Activated CD4-positive, alpha-beta T cell treated with anti-CD3 and anti-CD28 coated beads, Interleukin-2, amount 50 U/mL, for 24 hours (primary cell): ENCODE data around the gene CCHCR1.
A peak's percentile ranks its signal among the peaks of the same experiment; 100 is the strongest.

Experiments
- DNase-seq, 2 donors: peaks; one replicate each; pipeline ENCODE4 v3.0.0-alpha.2; 2020; ENCODE audit warnings: low read depth in 1 of 2, low spot score in 1 of 2

CCHCR1 gene

GRCh38 chr6:31162463-31163165 is 5.0 kb upstream of the CCHCR1 start:
- DNase-seq = no peak

DNA sequence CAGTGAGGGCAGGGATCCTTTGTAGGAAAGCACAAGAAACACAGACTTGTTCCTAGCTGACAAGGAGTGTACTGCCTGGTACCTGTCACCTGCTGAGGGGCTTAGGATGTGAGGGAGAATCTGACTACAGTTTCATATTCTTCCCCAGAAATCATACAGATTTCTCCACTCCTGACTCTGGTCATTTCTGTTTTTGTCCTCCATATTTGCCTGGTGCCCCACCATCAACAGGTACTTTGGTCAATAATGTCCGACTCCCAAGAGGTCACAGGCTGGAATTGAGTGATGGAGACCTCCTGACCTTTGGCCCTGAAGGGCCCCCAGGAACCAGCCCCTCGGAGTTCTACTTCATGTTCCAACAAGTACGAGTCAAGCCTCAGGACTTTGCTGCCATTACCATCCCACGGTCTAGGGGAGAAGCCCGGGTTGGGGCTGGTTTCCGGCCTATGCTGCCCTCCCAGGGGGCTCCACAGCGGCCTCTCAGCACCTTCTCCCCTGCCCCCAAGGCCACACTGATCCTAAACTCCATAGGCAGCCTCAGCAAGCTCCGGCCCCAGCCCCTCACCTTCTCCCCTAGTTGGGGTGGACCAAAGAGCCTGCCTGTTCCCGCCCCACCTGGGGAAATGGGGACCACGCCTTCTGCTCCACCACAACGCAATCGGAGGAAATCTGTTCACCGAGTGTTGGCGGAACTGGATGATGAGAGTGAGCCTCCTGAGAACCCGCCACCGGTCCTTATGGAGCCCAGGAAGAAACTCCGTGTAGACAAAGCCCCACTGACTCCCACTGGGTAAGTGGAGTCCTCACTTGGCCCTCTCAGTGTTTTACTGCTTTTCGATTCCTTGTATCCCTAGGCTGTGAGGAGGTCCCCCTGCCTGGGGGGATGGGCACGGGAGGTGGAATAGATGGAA is 3.9 kb upstream of the CCHCR1 start:
- no peak for DNase-seq

- peak in 1 of 2 donors; percentile 6 for DNase-seq
Observed at GRCh38 chr6:31158863-31159855, 1.6 kb upstream of the CCHCR1 start.

DNA sequence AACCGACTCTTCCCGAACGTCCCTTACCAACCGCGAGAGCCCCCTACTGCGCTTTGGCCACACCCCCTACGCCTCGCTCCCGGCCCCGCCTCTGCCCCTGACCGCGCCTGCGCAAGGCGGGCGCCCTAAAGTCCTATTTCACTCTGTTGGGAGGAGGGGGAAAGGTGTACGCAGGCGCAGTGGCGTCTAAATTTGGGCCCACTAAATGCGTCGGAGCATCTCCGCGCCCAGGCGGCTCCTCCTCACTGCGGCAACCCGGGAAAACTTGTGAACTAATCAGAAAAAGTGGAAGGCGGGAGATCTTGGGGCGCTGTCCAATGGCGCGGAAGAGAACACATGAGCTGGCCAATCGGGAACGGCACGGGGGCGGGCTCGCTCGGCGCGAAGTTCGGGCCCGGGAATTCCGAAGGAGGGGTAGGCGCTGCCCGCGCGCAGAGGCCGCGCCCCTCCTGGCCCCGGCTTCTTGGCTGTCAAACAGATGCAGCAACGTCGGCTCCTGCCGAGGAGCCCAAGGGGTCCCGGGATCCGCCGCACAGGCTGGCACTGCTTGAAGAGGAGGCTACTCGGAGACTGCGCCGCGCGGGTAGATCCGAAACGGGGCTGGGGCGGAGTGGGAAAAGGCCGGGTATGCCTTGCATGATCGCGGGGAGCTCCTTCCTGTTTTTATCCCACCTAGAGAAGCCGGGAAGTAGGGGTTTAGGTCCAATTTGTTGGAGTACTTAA is 699 bp upstream of the CCHCR1 start, which contains the start of gene TCF19:
TCF19 (plus strand) TSS at position 450 of the 723 bp plus-strand sequence. CDS start 881 bp downstream, outside the sequence.
- peak; percentile 97 to 99 for DNase-seq

DNA sequence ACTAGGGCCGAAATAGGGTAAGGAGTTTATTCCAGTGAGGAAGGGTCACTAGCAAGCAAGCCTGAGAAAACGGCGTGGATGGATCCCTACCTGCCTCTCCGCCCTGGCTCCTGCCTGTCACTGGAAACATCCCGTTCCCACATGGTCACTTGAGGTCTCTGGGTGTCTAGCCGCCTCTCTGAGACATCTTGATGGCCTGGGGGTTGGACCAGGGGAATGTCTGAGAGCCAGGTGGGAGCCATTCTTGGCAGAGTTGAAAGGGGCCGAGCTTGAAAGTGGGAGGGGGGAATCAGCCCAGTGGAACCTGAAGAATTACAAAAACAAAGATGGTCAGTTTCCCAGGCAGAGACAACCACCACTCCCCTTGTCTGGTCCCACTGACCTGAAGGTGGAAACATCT is 961 bp downstream of the CCHCR1 start:
- no peak for DNase-seq

- DNase-seq = no peak
Observed at GRCh38 chr6:31154436-31154835, 3.2 kb downstream of the CCHCR1 start.

GRCh38 chr6:31152781-31153180 is 4.8 kb downstream of the CCHCR1 start:
- no peak for DNase-seq

DNA sequence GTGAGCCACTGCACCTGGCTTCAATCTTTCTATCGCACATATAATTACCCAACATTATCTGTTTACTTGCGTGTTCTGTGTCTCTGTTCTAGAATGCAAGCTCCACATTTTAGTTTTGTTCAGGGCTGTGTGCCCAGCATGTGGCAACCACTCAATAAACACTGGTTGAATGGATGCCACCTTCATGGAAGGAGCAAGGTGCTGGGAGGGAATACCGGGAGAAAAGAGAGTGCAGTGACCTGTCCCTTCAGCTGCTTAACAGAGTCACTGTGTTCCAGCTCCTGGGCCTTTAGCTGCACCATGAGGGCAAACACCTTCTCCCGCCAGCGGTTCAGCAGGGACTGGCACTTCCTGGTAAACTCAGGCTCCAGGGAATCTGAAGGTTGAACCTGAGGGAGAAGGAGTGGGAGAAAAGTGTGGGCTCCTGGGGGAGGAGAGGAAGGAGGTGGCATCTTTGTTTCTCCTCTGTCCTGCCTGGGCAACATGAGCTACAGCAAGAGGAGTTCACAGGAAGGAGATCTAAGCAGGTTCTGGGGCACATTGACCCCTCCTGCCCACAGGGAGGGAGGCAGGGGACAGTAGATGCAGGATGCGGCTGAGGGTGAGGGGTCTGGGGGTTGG is 7.7 kb downstream of the CCHCR1 start:
- DNase-seq = no peak

DNA sequence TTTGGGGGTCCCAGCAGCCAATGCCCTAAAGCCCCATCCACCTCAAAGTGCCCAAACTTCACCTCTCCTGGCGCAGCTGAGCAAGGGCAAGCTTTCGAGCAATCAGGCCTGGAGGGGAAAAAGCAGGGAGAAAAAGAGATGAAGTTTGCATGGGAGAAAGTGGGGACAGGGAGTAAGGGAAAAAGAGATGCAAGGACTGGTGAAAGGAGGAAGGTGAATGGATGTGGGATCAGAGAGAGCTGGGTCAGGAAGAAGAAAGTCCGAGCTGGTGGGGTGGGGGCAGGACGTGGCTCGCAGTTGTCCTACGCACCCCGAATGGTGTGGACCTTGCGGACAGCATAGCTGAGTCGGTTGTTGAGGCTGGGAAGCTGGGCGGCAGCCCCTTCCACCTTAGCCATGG is 12.2 kb downstream of the CCHCR1 start:
- no peak for DNase-seq

GRCh38 chr6:31144970-31145340 is 12.6 kb downstream of the CCHCR1 start:
- no peak for DNase-seq

GRCh38 chr6:31144296-31144969 is 13.2 kb downstream of the CCHCR1 start:
- DNase-seq = no peak

DNA sequence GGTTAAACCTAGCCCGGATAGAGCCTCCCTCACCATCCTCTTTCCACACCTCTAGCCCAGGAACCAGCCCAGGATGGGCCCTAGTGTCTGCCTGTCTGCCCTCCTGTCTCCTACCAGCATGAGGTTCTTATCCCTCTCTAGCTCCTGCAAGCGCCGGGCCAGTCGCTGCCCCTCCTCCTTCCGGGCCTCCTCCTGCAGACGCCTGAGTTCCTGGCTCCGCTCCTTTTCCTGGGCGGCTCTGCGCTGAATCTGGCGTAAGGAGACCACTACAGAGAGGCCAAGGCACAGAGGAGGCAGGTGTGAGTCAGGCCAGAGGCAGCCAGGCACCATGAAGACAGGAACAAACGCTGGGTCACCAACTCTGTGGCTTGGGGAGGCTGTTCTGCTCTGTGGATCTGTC is 14.5 kb downstream of the CCHCR1 start:
- DNase-seq = no peak

GRCh38 chr6:31142361-31142761 is 15.2 kb downstream of the CCHCR1 start:
- DNase-seq = no peak

GRCh38 chr6:31140643-31141042 is 17.0 kb downstream of the CCHCR1 start:
- no peak for DNase-seq

GRCh38 chr6:31139599-31139998 is 18.0 kb downstream of the CCHCR1 start:
- DNase-seq = no peak

DNA sequence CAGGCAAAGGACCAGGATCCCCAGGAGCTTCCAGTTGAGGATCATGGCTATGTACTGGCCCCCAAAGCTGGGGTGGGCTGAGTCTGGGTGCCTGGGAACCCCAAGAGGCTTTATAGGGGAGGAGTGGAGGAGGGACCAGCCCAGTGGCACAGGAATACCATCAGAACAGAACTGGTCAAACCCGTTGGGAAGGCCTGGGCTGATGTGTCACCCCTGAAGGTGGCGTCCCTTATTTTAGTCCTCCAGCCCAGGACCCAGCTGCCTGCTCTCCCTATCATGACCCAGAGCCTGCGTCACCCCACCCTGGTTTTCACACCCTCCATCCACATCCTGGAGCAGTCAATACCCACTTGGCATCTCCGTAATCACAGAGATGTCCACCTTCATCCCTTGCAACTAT is 18.6 kb downstream of the CCHCR1 start, which contains the start of gene PSORS1C2:
PSORS1C2 (minus strand) TSS at position 85 of the 400 bp plus-strand sequence; CDS start at position 45, 40 bp downstream.
- no peak for DNase-seq

DNA sequence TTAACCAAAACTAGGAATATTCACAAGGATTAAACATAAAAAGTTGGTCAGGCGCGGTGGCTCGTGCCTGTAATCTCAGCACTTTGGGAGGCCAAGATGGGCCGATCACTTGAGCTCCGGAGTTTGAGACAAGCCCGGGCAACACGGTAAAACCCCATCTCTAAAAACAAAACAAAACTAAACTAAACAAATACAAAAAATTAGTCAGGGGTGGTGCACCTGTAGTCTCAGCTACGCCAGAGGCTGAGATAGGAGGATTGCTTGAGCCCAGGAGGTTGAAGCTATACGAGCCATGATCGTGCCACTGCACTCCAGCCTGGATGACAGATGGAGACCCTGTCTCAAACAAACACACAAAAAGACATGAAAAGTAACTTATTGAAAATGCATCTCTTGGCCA is 21.9 kb downstream of the CCHCR1 start:
- no peak for DNase-seq

GRCh38 chr6:31132806-31133205 is 24.8 kb downstream of the CCHCR1 start:
- DNase-seq = no peak

GRCh38 chr6:31131595-31131994 is 26.0 kb downstream of the CCHCR1 start:
- no peak for DNase-seq
